Measurements from ENCODE around the gene CALML6.
A peak's percentile ranks its signal among the peaks of the same experiment; 100 is the strongest.

CALML6 gene

DNA sequence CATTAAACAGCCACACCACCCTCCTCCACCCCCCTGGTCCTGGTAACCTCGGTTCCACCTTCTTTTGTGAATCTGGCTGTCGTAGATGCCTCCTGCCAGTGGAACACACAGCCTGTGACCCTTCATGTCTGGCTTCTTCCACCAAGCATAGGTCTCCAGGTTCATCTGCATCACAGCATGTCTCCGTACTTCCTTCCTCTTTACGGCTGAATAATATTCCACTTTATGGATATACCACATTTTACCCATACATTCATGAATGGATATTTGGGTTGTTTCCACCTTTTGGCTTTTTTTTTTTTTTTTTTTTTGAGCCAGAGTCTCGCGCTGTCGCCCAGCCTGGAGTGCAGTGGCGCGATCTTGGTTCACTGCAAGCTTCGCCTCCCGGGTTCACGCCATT lies 11.8 kb upstream of the CALML6 start:
- no peak overlapping the region for H3K4me2 ChIP-seq (ENCODE audit: low read depth, low read length, poor library complexity, severe bottlenecking)
- no peaks in the 10 kb centered on the region for H3K9me2 ChIP-seq (replicated peaks; ENCODE audit: insufficient read depth, low read length)
- no peaks in the 10 kb centered on the region for H3K27me3 ChIP-seq (ENCODE audit: low read length)
- H3K27ac ChIP-seq (ENCODE audit: low read depth, low read length): no peak overlapping the region
- H4K20me1 ChIP-seq (ENCODE audit: low read depth, low read length): no peaks in the 10 kb centered on the region
- H3K4me3 ChIP-seq (ENCODE audit: insufficient read depth, low read length, poor library complexity, severe bottlenecking): no peak overlapping the region
- H3K9ac ChIP-seq (ENCODE audit: low read length): no peak overlapping the region
- no peaks in the 10 kb centered on the region for H3K36me3 ChIP-seq (ENCODE audit: low read length)
- no peak for TF ChIP-seq EZH2phosphoT487 (conservative IDR thresholded peaks at IDR 0.05; ENCODE audit: low read length)
- TF ChIP-seq, protein P1, sequence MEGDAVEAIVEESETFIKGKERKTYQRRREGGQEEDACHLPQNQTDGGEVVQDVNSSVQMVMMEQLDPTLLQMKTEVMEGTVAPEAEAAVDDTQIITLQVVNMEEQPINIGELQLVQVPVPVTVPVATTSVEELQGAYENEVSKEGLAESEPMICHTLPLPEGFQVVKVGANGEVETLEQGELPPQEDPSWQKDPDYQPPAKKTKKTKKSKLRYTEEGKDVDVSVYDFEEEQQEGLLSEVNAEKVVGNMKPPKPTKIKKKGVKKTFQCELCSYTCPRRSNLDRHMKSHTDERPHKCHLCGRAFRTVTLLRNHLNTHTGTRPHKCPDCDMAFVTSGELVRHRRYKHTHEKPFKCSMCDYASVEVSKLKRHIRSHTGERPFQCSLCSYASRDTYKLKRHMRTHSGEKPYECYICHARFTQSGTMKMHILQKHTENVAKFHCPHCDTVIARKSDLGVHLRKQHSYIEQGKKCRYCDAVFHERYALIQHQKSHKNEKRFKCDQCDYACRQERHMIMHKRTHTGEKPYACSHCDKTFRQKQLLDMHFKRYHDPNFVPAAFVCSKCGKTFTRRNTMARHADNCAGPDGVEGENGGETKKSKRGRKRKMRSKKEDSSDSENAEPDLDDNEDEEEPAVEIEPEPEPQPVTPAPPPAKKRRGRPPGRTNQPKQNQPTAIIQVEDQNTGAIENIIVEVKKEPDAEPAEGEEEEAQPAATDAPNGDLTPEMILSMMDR (IDR thresholded peaks at IDR 0.05; ENCODE audit: insufficient read depth, low read length, poor library complexity, severe bottlenecking): no peak
- no peak overlapping the region for H2AFZ ChIP-seq (ENCODE audit: low read depth, low read length, severe bottlenecking)
- H3F3A ChIP-seq (ENCODE audit: insufficient read depth): peaks cover 13% of the 10 kb centered on the region
- H3K9me3 ChIP-seq (ENCODE audit: insufficient read depth, low read length): no peaks in the 10 kb centered on the region
- H3K79me2 ChIP-seq (ENCODE audit: insufficient read depth, low read length): no peaks in the 10 kb centered on the region

DNA sequence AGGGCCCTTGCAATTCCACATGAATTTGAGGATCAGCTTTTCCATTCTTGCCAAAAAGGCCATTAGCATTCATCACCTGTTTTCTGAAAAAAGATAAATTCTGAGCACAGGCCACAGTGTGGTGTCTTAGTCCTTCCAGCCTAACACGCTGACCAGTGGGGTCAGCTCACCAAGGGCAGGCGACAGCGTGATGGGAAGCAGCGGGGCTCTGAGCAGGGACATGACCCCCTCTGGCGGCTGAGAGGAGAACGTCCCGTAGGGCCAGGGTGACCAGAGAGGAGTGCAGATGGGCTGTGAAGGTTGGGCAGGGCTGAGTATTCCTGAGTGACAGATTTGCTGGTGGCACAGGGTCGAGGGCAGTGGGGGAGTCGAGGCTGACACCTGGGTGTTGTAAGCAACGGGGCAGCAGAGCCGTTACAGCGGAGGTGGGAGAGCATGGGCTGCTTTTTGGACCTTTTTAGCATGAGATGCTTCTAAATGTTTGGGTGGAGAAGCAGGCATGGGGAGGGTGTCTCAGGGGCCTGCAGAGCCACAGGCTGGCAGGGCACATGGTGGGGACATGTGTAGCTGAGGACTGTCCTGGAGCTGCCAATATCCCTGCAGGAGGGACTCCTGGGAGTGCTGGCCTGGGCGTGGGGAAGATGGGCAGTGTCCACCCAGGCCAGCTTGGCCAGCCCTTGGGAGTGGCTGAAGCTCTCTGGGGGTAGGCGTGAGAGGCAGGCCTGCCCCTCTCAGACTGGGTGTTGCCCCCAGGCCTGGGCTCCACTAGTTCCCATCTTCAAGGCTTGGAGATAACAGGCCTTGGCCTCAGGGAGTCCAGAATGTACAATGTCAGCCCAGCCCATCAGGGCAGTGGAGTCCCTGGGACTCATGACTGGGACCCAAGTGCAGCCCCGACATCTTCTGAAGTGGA lies 8.6 kb upstream of the CALML6 start:
- Histone ChIP-seq H3K4me3 (ENCODE audit: insufficient read depth, low read length, poor library complexity, severe bottlenecking) (no peak overlapping the region), H3K36me3 (ENCODE audit: low read length) (no peaks in the 10 kb centered on the region), H3K4me2 (ENCODE audit: low read depth, low read length, poor library complexity, severe bottlenecking) (peak overlapping the region; percentile 25), H3K27ac (ENCODE audit: low read depth, low read length) (peak overlapping the region; percentile 94), H2AFZ (ENCODE audit: low read depth, low read length, severe bottlenecking) (no peak overlapping the region), H3K27me3 (ENCODE audit: low read length) (no peaks in the 10 kb centered on the region), H3K79me2 (ENCODE audit: insufficient read depth, low read length) (no peaks in the 10 kb centered on the region), H3F3A (ENCODE audit: insufficient read depth) (peaks cover 13% of the 10 kb centered on the region), H3K9me3 (ENCODE audit: insufficient read depth, low read length) (no peaks in the 10 kb centered on the region), H3K9ac (ENCODE audit: low read length) (peak overlapping the region; percentile 42), H4K20me1 (ENCODE audit: low read depth, low read length) (no peaks in the 10 kb centered on the region), H3K9me2 (replicated peaks; ENCODE audit: insufficient read depth, low read length) (no peaks in the 10 kb centered on the region)
- TF ChIP-seq, protein P1 (IDR thresholded peaks at IDR 0.05; ENCODE audit: insufficient read depth, low read length, poor library complexity, severe bottlenecking): peak; percentile 95
- TF ChIP-seq EZH2phosphoT487 (conservative IDR thresholded peaks at IDR 0.05; ENCODE audit: low read length): no peak

DNA sequence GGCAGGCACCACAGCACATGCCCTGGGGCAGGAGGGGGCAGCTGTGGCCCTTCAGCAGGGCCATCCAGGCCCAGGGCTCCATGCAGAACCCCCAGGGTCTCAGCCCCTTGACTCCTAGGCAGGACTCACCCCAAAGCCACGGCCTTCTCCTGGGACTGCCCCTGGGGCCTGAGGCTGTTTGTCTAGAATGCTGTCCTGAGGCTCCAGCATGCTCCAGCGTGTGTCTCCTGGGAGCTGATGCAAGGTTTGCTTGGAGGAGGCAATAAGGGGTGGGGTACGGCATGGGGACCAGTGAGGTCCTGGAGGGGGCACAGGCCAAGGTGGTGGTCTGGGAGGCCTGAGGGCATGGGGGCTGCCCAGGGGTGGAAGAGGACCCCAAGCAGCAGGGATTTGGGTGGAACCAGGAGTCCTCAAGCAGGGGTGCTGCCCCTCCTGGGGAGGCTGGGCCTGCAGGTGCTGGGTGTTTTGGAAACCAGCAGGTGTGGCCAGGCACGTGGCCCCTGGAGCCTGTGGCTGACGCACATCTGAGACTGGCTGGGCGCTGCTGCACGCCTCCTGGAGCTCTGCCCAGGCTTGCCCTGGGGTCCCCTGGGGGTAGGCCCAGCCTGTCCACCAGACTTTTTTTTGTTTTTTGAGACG lies 7.8 kb upstream of the CALML6 start:
- H3K27ac ChIP-seq (ENCODE audit: low read depth, low read length): peak overlapping the region; percentile 94

More for the DNA sequence above, 7.8 kb upstream of the CALML6 start:
- Histone ChIP-seq H3K79me2 (ENCODE audit: insufficient read depth, low read length) (no peaks in the 10 kb centered on the region), H3K9me3 (ENCODE audit: insufficient read depth, low read length) (no peaks in the 10 kb centered on the region), H3F3A (ENCODE audit: insufficient read depth) (peaks cover 13% of the 10 kb centered on the region), H3K36me3 (ENCODE audit: low read length) (no peaks in the 10 kb centered on the region), H3K9ac (ENCODE audit: low read length) (peak overlapping the region; percentile 42), H4K20me1 (ENCODE audit: low read depth, low read length) (no peaks in the 10 kb centered on the region), H3K27me3 (ENCODE audit: low read length) (no peaks in the 10 kb centered on the region), H2AFZ (ENCODE audit: low read depth, low read length, severe bottlenecking) (no peak overlapping the region), H3K9me2 (replicated peaks; ENCODE audit: insufficient read depth, low read length) (no peaks in the 10 kb centered on the region), H3K4me2 (ENCODE audit: low read depth, low read length, poor library complexity, severe bottlenecking) (peak overlapping the region; percentile 57), H3K4me3 (ENCODE audit: insufficient read depth, low read length, poor library complexity, severe bottlenecking) (no peak overlapping the region)
- no peak for TF ChIP-seq EZH2phosphoT487 (conservative IDR thresholded peaks at IDR 0.05; ENCODE audit: low read length)
- TF ChIP-seq, protein P1 (IDR thresholded peaks at IDR 0.05; ENCODE audit: insufficient read depth, low read length, poor library complexity, severe bottlenecking): no peak
